ENCODE data around the gene CAPN14.

CAPN14 gene

GRCh38 chr2:31193806-31194205 lies 23.5 kb downstream of the CAPN14 start:
- in situ Hi-C loops (cut with HindIII; ENCODE audit: low pct_ligation_motif_present, low sequenced_read_pairs) = no loop called here
- Histone ChIP-seq H3K27me3 (replicated peaks) (no peaks in the 10 kb centered on the region), H3K27ac (no peak overlapping the region), H3K4me3 (ENCODE audit: low read depth, low read length) (no peak overlapping the region), H3K36me3 (replicated peaks) (no peaks in the 10 kb centered on the region)
- TF ChIP-seq CTCF (IDR thresholded peaks at IDR 0.05; ENCODE audit: low read depth, low read length, missing control alignments) = no peak
- DNase-seq = no peak

DNA sequence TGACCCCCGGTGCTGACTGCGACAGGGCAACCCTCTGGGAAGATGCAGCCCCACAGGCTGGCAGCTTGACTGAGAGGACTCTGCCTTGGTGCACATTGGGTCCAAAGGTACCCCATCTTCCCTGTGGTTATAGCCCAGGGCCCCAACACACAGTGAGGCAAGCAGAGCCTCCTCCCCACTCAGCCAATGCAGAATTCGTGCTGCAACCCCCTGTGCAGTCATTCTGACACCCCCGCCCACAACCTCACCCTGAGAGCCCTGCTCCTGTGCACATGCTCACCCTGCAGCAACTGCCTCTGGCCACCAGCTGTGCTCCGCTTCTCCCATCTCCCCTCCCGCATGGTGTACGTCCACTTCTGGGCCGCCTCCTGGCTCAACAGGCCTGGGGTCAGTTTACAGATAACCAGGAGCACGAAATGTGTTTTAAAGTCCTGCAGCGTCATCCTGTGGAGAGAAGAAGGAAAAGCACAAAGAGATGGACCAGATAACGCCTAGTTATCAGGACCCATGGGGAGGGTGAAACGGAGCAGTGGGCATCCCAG lies 24.4 kb downstream of the CAPN14 start:
- DNase-seq = no peak
- in situ Hi-C loops (cut with HindIII; ENCODE audit: low pct_ligation_motif_present, low sequenced_read_pairs) = no loop called here
- no peak overlapping the region for H3K4me3 ChIP-seq (ENCODE audit: low read depth, low read length)
- H3K36me3 ChIP-seq (replicated peaks) = no peaks in the 10 kb centered on the region
- no peak for TF ChIP-seq CTCF (IDR thresholded peaks at IDR 0.05; ENCODE audit: low read depth, low read length, missing control alignments)
- no peak overlapping the region for H3K27ac ChIP-seq
- H3K27me3 ChIP-seq (replicated peaks) = no peaks in the 10 kb centered on the region

DNA sequence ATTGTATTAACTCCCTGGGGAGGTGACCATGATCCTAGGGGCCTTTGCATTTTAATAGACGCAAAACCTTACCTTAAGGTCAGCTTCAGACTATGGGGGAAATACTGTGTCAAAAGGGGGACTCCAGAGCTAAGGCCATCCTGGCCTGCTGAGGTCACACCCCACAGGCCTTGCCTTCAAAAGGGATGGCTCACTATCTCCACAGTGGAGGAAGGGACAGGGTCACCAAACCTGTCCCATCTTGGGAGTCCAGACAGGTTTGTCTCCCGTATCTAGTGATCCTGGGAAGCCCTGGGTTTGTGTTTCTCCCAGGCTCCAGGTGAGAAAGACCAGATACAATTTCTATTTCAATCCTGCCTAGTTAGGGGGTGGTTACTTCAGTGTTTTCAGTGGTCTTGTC lies 24.9 kb downstream of the CAPN14 start:
- Histone ChIP-seq H3K27me3 (replicated peaks) (no peaks in the 10 kb centered on the region), H3K36me3 (replicated peaks) (no peaks in the 10 kb centered on the region), H3K4me3 (ENCODE audit: low read depth, low read length) (no peak overlapping the region), H3K27ac (no peak overlapping the region)
- DNase-seq = no peak
- in situ Hi-C loops (cut with HindIII; ENCODE audit: low pct_ligation_motif_present, low sequenced_read_pairs) = no loop called here
- no peak for TF ChIP-seq CTCF (IDR thresholded peaks at IDR 0.05; ENCODE audit: low read depth, low read length, missing control alignments)

GRCh38 chr2:31191931-31192330 lies 25.4 kb downstream of the CAPN14 start:
- Histone ChIP-seq H3K27me3 (replicated peaks) (no peaks in the 10 kb centered on the region), H3K27ac (no peak overlapping the region), H3K36me3 (replicated peaks) (no peaks in the 10 kb centered on the region), H3K4me3 (ENCODE audit: low read depth, low read length) (no peak overlapping the region)
- in situ Hi-C loops (cut with HindIII; ENCODE audit: low pct_ligation_motif_present, low sequenced_read_pairs) = no loop called here
- no peak for TF ChIP-seq CTCF (IDR thresholded peaks at IDR 0.05; ENCODE audit: low read depth, low read length, missing control alignments)
- no peak for DNase-seq

- in situ Hi-C loops (cut with HindIII; ENCODE audit: low pct_ligation_motif_present, low sequenced_read_pairs) = no loop called here
- Histone ChIP-seq H3K36me3 (replicated peaks) (no peaks in the 10 kb centered on the region), H3K27ac (no peak overlapping the region), H3K27me3 (replicated peaks) (no peaks in the 10 kb centered on the region), H3K4me3 (ENCODE audit: low read depth, low read length) (no peak overlapping the region)
- no peak for DNase-seq
- TF ChIP-seq CTCF (IDR thresholded peaks at IDR 0.05; ENCODE audit: low read depth, low read length, missing control alignments) = no peak
These were observed 27.1 kb downstream of the CAPN14 start for GRCh38 chr2:31190188-31190587.

DNA sequence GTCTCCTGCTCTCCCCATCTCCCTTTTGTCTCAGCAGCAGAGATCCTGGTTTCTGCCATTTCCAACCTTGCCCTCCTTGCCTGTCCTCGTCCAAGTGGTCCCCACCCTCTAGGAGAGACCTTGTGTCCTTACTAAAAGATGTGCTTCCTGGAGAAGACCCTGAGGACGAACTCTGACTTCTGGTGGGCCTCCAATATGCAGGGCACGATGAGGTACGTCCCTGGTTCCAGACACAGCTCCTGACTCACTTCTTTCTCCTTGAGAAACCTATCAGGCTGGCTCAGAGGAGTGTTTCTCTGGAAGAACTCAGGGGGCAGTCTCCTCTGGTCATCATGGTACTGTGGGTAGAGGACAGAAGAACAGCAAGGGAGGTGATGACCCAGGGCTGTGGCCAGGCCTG lies 28.2 kb downstream of the CAPN14 start:
- H3K27ac ChIP-seq = no peak overlapping the region
- no peak for TF ChIP-seq CTCF (IDR thresholded peaks at IDR 0.05; ENCODE audit: low read depth, low read length, missing control alignments)
- no peaks in the 10 kb centered on the region for H3K36me3 ChIP-seq (replicated peaks)
- no peaks in the 10 kb centered on the region for H3K27me3 ChIP-seq (replicated peaks)
- no peak overlapping the region for H3K4me3 ChIP-seq (ENCODE audit: low read depth, low read length)
- in situ Hi-C loops (cut with HindIII; ENCODE audit: low pct_ligation_motif_present, low sequenced_read_pairs) = no loop called here
- no peak for DNase-seq
